PC-3 (cell line): ENCODE data around the gene PSMG3. TPM values are rescaled to one million over a fixed set of nuclear protein-coding genes. Genes with fewer than 3 reads are reported as not detected.

ENCODE experiments used
- ATAC-seq: fragments of 200-7000 bp; cut with Tn5 transposase; 2 replicates; pipeline ENCODE4 v1.9.1; 2020; ENCODE audit warnings: mild to moderate bottlenecking, moderate library complexity
- BruUV-seq: library from RNA; stranded (reverse); fragments of 400-500 nt; replicated peaks from 2 replicates; lab custom pipeline; 2021; lab: Mats Ljungman, UMichigan
- CTCF ChIA-PET: fragments of 300-600 bp; sonication (Branson Sonifier 250); formaldehyde crosslinking; loops from one replicate; lab custom pipeline; 2022; ENCODE audit warnings: antibody characterized with exemption; lab: Charles Lee
- POLR2A ChIA-PET: fragments of 300-600 bp; sonication (Branson Sonifier 250); formaldehyde crosslinking; loops from one replicate; lab custom pipeline; 2022; ENCODE audit warnings: antibody characterized with exemption; ENCODE audit not compliant: unreplicated experiment; lab: Charles Lee
- DNase-seq: peaks from one replicate; pipeline ENCODE4 v3.0.0-alpha.2; 2015
- H2AFZ ChIP-seq: fragments of 300-600 bp; sonication (generic); 2 replicates; pipeline ENCODE4 v1.6.0; 2016; ENCODE audit warnings: antibody characterized with exemption, low read length
- H3F3A ChIP-seq: fragments of 300-600 bp; sonication (generic); one replicate; pipeline ENCODE4 v1.6.0; 2017; ENCODE audit warnings: antibody characterized with exemption, low read length, control low read depth, mild to moderate bottlenecking; ENCODE audit not compliant: unreplicated experiment
- H3K27ac ChIP-seq: fragments of 300-600 bp; sonication (generic); 2 replicates; pipeline ENCODE4 v1.5.1; 2016; ENCODE audit warnings: mild to moderate bottlenecking, low read length
- H3K27me3 ChIP-seq: fragments of 300-600 bp; sonication (generic); 2 replicates; pipeline ENCODE4 v1.6.1; 2016; ENCODE audit warnings: low read length, mixed read lengths
- H3K36me3 ChIP-seq: fragments of 300-600 bp; sonication (generic); 2 replicates; pipeline ENCODE4 v1.6.1; 2016; ENCODE audit warnings: low read depth, mixed run types, low read length, mixed read lengths
- H3K4me1 ChIP-seq: fragments of 300-600 bp; sonication (generic); 2 replicates; pipeline ENCODE4 v1.5.1; 2016; ENCODE audit warnings: low read length; ENCODE audit not compliant: insufficient read depth
- H3K4me2 ChIP-seq: fragments of 300-600 bp; sonication (generic); 2 replicates; pipeline ENCODE4 v1.6.0; 2016; ENCODE audit warnings: low read length
- H3K4me3 ChIP-seq: fragments of 300-600 bp; sonication (generic); 2 replicates; pipeline ENCODE4 v1.5.1; 2016; ENCODE audit warnings: mild to moderate bottlenecking, low read length, mixed read lengths
- H3K79me2 ChIP-seq: fragments of 300-600 bp; sonication (generic); 2 replicates; pipeline ENCODE4 v1.6.1; 2017; ENCODE audit warnings: low read length, mixed read lengths
- H3K9ac ChIP-seq: fragments of 300-600 bp; sonication (generic); 2 replicates; pipeline ENCODE4 v1.6.0; 2016; ENCODE audit warnings: mild to moderate bottlenecking, low read length
- H3K9me2 ChIP-seq: fragments of 300-600 bp; sonication (generic); replicated peaks from 2 replicates; pipeline ENCODE4 v1.6.1; 2016; ENCODE audit warnings: mixed run types, low read length, mixed read lengths
- H3K9me3 ChIP-seq: fragments of 300-600 bp; sonication (generic); 2 replicates; pipeline ENCODE4 v1.6.1; 2016; ENCODE audit warnings: low read length, mixed read lengths
- H4K20me1 ChIP-seq: fragments of 300-600 bp; sonication (generic); 2 replicates; pipeline ENCODE4 v1.6.1; 2016; ENCODE audit warnings: low read length, mixed read lengths
- CTCF ChIP-seq: fragments of 300-600 bp; sonication (generic); conservative IDR thresholded peaks from 2 replicates; pipeline ENCODE4 v1.5.1; 2017; ENCODE audit warnings: antibody characterized with exemption, low read depth, mild to moderate bottlenecking, low read length
- EZH2 ChIP-seq: fragments of 300-600 bp; sonication (generic); IDR thresholded peaks from one replicate; pipeline ENCODE4 v1.6.1; 2017; ENCODE audit warnings: antibody characterized with exemption, mild to moderate bottlenecking, low read length; ENCODE audit not compliant: unreplicated experiment
- EZH2phosphoT487 ChIP-seq: fragments of 300-600 bp; sonication (generic); IDR thresholded peaks from 2 replicates; pipeline ENCODE4 v1.6.1; 2018; ENCODE audit warnings: mild to moderate bottlenecking, antibody characterized with exemption, low read length, borderline replicate concordance
- intact Hi-C: fragments of 100-400 bp; cut with micrococcal nuclease; formaldehyde crosslinking; loops from 2 replicates; pipeline ENCODE4 v1.9.0; 2023
- total RNA-seq: library from RNA; depleted of rRNA; stranded (reverse); fragments of >200 nt; gene quantifications from 2 replicates; pipeline ENCODE4 v1.2.3, GENCODE V29; 2014

Gene PSMG3
- total RNA-seq, 1 experiment from 2014 or later: 133 TPM

GRCh38 chr7:1553512-1554210, 16.2 kb downstream of the PSMG3 start:
- H4K20me1 ChIP-seq: no peaks in the 10 kb centered on the region
- no peak for TF ChIP-seq EZH2phosphoT487
- TF ChIP-seq EZH2: no peak
- TF ChIP-seq CTCF: no peak
- H3K79me2 ChIP-seq: peaks cover 20% of the 10 kb centered on the region
- ChIA-PET CTCF (no interaction called here), POLR2A (no interaction called here)
- H3K4me1 ChIP-seq: peaks cover 30% of the 10 kb centered on the region
- H3K27me3 ChIP-seq: no peaks in the 10 kb centered on the region
- no peaks in the 10 kb centered on the region for H3K36me3 ChIP-seq
- peak overlapping the region; percentile 78 for H3K4me3 ChIP-seq
- no peak overlapping the region for H3K9ac ChIP-seq
- ATAC-seq (no peak), DNase-seq (no peak)
- H3F3A ChIP-seq: no peaks in the 10 kb centered on the region
- intact Hi-C loops: no loop called here
- BruUV-seq: no TSS peak
- H3K9me3 ChIP-seq: no peaks in the 10 kb centered on the region
- no peaks in the 10 kb centered on the region for H3K9me2 ChIP-seq
- no peak overlapping the region for H2AFZ ChIP-seq
- no peak overlapping the region for H3K27ac ChIP-seq
- H3K4me2 ChIP-seq: peak overlapping the region; percentile 94

GRCh38 chr7:1552200-1552599, 17.6 kb downstream of the PSMG3 start:
- DNase-seq: no peak
- BruUV-seq: no TSS peak
- Histone ChIP-seq H3K79me2 (peaks cover 20% of the 10 kb centered on the region), H3K27me3 (no peaks in the 10 kb centered on the region), H3K27ac (no peak overlapping the region), H3K9me3 (no peaks in the 10 kb centered on the region), H3K4me3 (no peak overlapping the region), H3F3A (no peaks in the 10 kb centered on the region), H3K4me1 (peaks cover 25% of the 10 kb centered on the region), H4K20me1 (no peaks in the 10 kb centered on the region), H3K4me2 (no peak overlapping the region), H3K9ac (no peak overlapping the region), H3K36me3 (no peaks in the 10 kb centered on the region), H3K9me2 (no peaks in the 10 kb centered on the region), H2AFZ (no peak overlapping the region)
- intact Hi-C loops: no loop called here
- CTCF ChIA-PET: no interaction called here
- no peak for ATAC-seq
- TF ChIP-seq EZH2 (no peak), CTCF (no peak), EZH2phosphoT487 (no peak)
- POLR2A ChIA-PET: no interaction called here

GRCh38 chr7:1550846-1551155, 19.0 kb downstream of the PSMG3 start:
- no peak overlapping the region for H3K4me3 ChIP-seq
- POLR2A ChIA-PET: no interaction called here
- no peaks in the 10 kb centered on the region for H3K36me3 ChIP-seq
- intact Hi-C loops: no loop called here
- no peak overlapping the region for H3K4me2 ChIP-seq
- no peaks in the 10 kb centered on the region for H3K9me2 ChIP-seq
- DNase-seq (no peak), ATAC-seq (no peak)
- H3K27ac ChIP-seq: no peak overlapping the region
- peaks cover 20% of the 10 kb centered on the region for H3K79me2 ChIP-seq
- no peaks in the 10 kb centered on the region for H3K9me3 ChIP-seq
- no peaks in the 10 kb centered on the region for H4K20me1 ChIP-seq
- H3K9ac ChIP-seq: no peak overlapping the region
- H2AFZ ChIP-seq: no peak overlapping the region
- no TSS peak for BruUV-seq
- TF ChIP-seq CTCF (no peak), EZH2phosphoT487 (no peak), EZH2 (no peak)
- CTCF ChIA-PET: no interaction called here
- peaks cover 15% of the 10 kb centered on the region for H3K4me1 ChIP-seq
- no peaks in the 10 kb centered on the region for H3K27me3 ChIP-seq
- no peaks in the 10 kb centered on the region for H3F3A ChIP-seq
